GM19238 (cell line): Measurements from ENCODE around the gene PIP5K1B.

Source experiments
- DNase-seq: peaks from one replicate; pipeline ENCODE4 v3.0.0; 2011; ENCODE audit warnings: low spot score; ENCODE audit not compliant: insufficient read length

Gene PIP5K1B

GRCh38 chr9:68707801-68708488, 2.9 kb downstream of the PIP5K1B start:
- DNase-seq: no peak

GRCh38 chr9:68708513-68708912, 3.5 kb downstream of the PIP5K1B start:
- DNase-seq: no peak

DNA sequence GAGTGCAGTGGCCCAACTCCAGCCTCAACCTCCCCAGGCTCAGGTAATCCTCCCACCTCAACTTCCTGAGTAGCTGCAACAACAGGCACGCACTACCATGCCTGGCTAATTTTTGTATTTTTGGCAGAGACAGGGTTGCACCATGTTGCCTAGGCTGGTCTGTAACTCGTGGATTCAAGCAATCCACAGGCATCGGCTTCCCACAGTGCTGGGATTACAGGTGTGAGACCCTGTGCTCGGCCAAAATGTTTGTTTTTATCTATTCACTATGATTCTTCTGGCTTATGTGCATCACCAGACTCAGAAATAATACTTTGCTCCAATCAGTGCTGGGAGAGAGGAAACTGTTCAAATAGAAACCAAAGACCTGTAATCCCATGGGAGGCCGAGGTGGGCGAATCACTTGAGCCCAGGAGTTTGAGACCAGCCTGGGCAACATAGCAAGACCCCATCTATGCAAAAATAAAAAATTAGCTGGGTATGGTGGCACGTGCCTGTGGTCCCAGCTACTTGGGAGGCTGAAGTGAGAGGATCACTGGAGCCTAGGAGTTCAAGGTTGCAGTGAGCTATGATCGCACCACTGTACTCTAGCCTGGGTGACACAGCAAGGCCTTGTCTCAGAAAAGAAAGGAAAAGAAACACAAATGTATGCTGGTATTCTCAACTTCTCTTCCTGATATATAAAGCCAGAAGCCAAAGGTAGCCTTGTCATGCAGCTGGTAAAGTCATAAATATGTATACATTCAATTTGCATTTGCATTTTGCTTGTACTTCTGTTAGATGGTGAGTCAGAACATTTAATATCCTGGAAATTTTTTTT, 4.5 kb downstream of the PIP5K1B start:
- DNase-seq: no peak

DNA sequence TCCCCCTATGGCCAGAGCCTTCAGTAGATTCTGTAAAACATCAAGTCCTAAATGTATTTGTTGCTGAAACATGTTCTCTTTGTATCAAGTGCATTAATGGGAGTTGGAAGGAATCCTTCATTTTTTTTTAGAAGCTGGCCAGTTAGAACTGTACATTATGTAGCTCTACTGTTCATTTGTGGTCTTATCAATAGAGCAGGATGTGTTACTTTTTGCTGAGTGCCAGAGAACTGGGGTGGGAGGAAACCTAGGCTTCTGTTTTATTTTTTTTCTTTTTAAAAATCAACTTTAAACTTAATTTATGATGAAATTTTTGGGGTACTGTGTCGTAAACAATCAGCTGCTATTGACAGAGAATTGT, 5.1 kb downstream of the PIP5K1B start:
- no peak for DNase-seq

DNA sequence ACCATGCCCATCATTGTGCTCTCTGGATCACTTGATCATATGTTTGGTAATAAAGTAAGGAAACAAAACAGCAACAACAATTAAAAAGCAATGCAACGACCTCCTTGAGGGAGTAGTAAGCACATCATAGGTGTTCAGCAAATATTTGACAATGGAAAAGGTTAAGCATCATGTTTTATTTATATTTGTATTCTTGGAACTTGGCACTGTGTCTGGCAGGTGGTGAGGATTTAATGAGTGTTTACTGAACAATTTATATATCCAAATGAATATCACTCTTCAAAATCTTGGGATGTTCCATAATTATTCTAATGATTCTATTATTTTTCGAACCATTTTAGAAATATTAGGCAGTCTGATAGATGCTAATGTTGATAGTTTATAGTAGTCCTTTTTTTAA, 6.2 kb downstream of the PIP5K1B start:
- DNase-seq: no peak

- no peak for DNase-seq
These were observed 6.9 kb downstream of the PIP5K1B start for GRCh38 chr9:68711932-68712331.

DNA sequence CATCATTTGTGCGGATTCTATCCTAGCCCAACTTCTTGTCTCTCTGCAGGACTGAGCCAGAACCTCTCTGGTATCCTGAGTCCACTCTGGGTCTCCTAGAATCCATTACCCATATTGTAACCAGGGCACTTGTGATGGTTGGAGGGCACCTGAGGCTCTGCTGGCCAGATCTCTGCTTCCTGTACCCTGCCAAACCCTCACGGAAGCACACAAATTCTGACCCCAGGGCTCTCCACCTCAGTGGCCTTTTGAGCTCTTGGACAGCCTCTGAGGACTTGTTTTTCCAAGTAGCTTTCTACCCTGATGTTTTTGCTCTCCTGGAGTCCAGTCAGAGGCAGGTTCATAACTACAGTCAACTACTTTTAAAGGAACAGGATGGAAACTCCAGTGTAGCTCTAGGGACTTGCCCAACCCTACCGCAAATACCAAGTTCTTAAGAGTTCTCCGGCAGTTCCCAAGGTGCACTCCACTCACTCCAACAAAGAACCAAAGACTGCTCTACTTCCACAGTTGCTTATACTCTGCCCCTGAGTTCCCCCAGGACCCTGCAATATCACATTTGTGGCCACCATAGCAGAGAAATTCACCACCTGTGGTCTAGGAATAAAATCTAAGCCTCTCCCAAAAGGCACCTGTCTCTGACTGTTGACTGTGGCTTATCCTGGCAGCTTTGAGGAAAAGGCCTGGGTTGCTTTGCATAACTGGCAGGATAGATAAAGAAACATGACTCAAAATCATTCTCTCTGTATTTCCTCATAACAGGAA, 9.6 kb downstream of the PIP5K1B start:
- DNase-seq: no peak

DNA sequence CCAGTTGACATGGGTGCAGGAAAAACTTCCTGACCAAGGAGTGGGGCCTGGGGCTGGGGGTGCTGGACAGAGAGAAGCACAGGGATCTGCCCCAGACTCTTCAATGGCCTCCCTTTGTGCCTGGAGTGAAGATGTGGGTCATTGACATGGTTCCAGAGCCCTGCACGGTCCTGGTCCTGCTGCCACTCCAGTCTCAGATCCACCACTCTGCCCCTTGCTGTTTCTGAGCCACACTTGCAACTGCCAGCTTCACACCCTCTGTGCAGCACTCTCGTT, 10.1 kb downstream of the PIP5K1B start:
- no peak for DNase-seq

DNA sequence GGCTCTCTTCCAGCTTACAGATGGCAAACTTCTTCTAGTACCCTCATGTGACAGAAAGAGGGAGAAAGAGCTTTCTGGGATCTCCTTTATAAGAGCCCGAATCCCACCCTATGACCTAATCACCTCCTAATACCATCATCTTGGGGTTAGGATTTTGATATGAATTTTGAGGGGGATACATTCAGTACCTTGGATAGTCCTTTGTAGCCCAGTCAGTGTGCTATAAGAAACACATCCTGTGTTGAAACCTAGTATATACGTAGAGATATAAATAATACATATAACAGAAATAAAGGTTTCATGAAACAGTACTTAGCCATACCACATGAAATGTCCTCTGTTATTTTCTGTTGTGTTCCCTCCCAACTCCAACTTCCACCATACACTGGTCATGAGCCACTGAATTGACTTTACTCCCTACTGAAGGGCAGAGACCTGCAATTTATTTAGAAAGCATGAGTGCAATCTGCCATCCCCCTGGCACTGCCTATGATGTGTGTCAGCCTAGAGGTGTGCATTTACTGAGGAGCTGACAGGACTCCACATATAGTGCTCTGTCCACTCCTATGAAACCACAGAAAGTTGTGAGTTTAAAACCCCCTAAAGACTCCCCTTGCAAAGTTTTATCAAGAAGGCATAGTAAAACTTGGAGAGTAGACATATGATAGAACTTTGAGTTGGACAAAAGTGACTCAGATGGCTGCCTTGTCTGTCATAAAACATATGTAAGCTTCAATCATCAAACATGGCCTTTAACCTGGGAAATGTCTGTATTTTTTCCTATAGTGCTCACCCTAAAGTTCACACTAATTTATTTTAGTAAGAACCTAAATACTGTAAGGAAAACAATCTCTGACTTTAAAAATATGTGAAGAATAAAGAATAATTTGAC, 12.8 kb downstream of the PIP5K1B start:
- no peak for DNase-seq

DNA sequence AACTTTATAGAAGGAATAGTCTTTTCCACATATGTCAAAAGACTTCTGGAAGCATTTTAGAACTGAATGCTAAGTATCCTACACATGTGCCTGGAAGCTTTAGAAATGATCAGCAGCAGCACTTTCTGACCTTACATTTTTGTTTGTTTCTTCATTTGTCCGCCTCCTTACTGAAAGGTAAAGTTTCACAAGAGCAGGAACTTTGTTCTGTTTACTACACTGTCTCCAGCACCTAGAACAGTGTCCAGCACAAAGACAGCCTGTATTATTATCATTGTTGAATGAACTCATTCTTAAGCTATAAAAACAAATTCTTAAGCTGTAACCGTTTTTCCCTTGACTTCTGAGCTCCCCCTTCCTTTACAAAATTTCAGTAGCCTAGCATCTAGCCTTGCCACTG, 14.8 kb downstream of the PIP5K1B start:
- DNase-seq: no peak

- DNase-seq: no peak
These were observed 15.7 kb downstream of the PIP5K1B start for GRCh38 chr9:68720656-68721313.

DNA sequence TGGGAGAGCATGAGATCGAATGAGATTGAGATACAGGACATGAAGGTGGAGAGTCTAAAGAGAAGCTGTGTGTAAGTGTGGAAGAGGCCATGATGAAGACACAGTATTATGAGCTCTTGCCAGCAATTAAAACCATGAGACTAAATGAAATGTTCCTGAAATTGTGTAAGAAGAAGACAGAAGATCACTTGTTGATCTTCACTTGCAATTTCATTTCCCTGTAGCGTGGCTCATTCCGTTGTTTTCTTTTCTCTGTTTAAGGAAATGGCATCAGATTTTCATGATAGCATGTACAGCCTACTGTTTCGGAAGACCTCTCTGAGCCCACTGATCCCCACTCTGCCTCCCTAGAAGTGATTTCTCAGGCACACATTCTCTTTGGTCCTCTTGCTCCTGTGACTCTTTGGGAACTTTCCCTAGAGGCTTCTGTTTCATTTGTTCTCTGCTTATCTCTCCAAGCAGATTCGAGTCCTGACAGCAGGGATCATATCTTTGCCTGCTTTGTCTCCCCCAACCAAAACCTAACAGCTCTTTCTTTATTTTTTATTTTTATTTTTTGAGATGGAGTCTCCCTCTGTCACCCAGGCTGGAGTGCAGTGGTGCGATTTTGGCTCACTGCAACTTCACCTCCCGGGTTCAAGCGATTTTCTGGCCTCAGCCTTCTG, 16.8 kb downstream of the PIP5K1B start:
- no peak for DNase-seq

DNA sequence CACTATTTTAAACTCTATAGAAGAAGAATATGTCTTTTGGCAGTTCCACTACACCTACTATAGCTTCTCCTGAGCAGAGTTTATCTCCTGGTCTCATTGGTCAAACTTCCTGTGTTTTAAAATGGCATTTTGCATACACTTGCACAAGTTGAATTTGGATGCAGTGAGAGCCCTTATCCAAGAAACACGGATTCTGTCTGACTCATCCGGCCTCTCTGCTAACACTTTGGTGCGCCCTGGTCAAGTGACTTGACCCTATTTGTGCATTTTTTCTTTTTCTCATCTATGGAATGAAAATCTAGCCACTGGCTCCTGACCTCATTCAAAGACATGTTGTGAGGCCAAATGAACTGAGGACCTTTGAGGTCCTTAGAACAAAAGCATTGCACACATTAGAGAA, 20.0 kb downstream of the PIP5K1B start:
- DNase-seq: no peak

GRCh38 chr9:68726489-68726888, 21.4 kb downstream of the PIP5K1B start:
- DNase-seq: no peak

GRCh38 chr9:68727636-68728035, 22.6 kb downstream of the PIP5K1B start:
- no peak for DNase-seq

DNA sequence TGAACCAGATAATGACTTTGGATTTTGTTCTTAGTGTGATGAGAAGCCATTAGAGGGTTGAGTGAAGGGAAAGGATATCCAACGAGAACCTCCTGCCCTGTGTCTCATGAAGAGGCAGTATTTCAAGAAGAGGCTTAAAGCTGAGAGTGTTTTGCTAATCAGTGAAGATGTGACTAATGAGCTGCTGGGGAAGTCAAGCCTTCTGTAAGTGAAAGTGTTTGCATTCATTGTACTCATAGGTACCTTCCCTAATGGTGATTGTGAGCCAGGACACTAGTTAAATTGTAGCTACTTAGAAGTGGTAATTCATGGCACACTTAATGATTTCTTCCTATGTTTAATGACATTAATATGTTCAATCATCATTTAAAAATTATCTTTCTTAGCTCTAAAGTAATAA, 23.7 kb downstream of the PIP5K1B start:
- no peak for DNase-seq

GRCh38 chr9:68730570-68731235, 25.7 kb downstream of the PIP5K1B start:
- DNase-seq: no peak

GRCh38 chr9:68731857-68732256, 26.8 kb downstream of the PIP5K1B start:
- DNase-seq: no peak

- no peak for DNase-seq
These were observed 27.5 kb downstream of the PIP5K1B start for GRCh38 chr9:68732405-68733020.

GRCh38 chr9:68733021-68733405, 28.0 kb downstream of the PIP5K1B start:
- DNase-seq: no peak
